GM20431 (cell line): ENCODE measurements around the gene CCDC201.
"Not testable (repeated sequence)": the region's sequence is repeated elsewhere in the genome, so short reads cannot be mapped to it uniquely, and the experiment has no call there.

Source experiments
- in situ Hi-C: fragments of 300-500 bp; cut with MseI, MboI; formaldehyde crosslinking; loops from one replicate; pipeline ENCODE4 v1.15.0; 2020; ENCODE audit warnings: low sequenced_read_pairs; ENCODE audit not compliant: unreplicated experiment

CCDC201 gene

GRCh38 chr7:45880433-45880860, 7.6 kb upstream of the CCDC201 start:
- in situ Hi-C loops: no loop called here

GRCh38 chr7:45878457-45879144, 5.7 kb upstream of the CCDC201 start:
- in situ Hi-C loops: no loop called here

- in situ Hi-C loops: no loop called here
Measured at GRCh38 chr7:45876519-45876918, 3.6 kb upstream of the CCDC201 start.

GRCh38 chr7:45874408-45875131, 1.7 kb upstream of the CCDC201 start:
- in situ Hi-C loops: loop anchor here (25.0 kb wide), 2 partner anchors 212 to 712 kb away; partner anchors contain the start of gene RAMP3

GRCh38 chr7:45873355-45873754, 473 bp upstream of the CCDC201 start:
- in situ Hi-C loops: loop anchor here (25.0 kb wide), 2 partner anchors 211 to 711 kb away; partner anchors contain the start of gene RAMP3

- in situ Hi-C loops: loop anchor here (25.0 kb wide), 2 partner anchors 210 to 710 kb away; partner anchors contain the start of gene RAMP3
Measured at GRCh38 chr7:45872116-45873034, 507 bp downstream of the CCDC201 start.

GRCh38 chr7:45869426-45869825, 3.5 kb downstream of the CCDC201 start:
- in situ Hi-C loops: loop anchor here (25.0 kb wide), 2 partner anchors 207 to 707 kb away; partner anchors contain the start of gene RAMP3

- in situ Hi-C loops: loop anchor here (25.0 kb wide), 2 partner anchors 205 to 705 kb away; partner anchors contain the start of gene RAMP3
Measured at GRCh38 chr7:45867471-45867870, 5.4 kb downstream of the CCDC201 start.

- in situ Hi-C loops: loop anchor here (25.0 kb wide), 2 partner anchors 204 to 704 kb away; partner anchors contain the start of gene RAMP3
Measured at GRCh38 chr7:45865594-45866410, 7.1 kb downstream of the CCDC201 start.

GRCh38 chr7:45863715-45864114, 9.2 kb downstream of the CCDC201 start:
- in situ Hi-C loops: loop anchor here (25.0 kb wide), 2 partner anchors 201 to 701 kb away; partner anchors contain the start of gene RAMP3

- in situ Hi-C loops: loop anchor here (25.0 kb wide), 2 partner anchors 195 to 695 kb away; partner anchors contain the start of gene RAMP3
Measured at GRCh38 chr7:45856888-45857287, 16.0 kb downstream of the CCDC201 start.

GRCh38 chr7:45855680-45856079, 17.2 kb downstream of the CCDC201 start:
- in situ Hi-C loops: loop anchor here (25.0 kb wide), 2 partner anchors 193 to 693 kb away; partner anchors contain the start of gene RAMP3

GRCh38 chr7:45853491-45853890, 19.4 kb downstream of the CCDC201 start:
- in situ Hi-C loops: loop anchor here (25.0 kb wide), 2 partner anchors 191 to 691 kb away; partner anchors contain the start of gene RAMP3

- in situ Hi-C loops: loop anchor here (25.0 kb wide), 2 partner anchors 191 to 691 kb away; partner anchors contain the start of gene RAMP3
Measured at GRCh38 chr7:45852984-45853383, 19.9 kb downstream of the CCDC201 start.

- in situ Hi-C loops: not testable (repeated sequence)
Measured at GRCh38 chr7:45848734-45849133, 24.1 kb downstream of the CCDC201 start.

GRCh38 chr7:45846536-45846935, 26.3 kb downstream of the CCDC201 start:
- in situ Hi-C loops: not testable (repeated sequence)

- in situ Hi-C loops: not testable (repeated sequence)
Measured at GRCh38 chr7:45841926-45842717, 30.8 kb downstream of the CCDC201 start.

- in situ Hi-C loops: not testable (repeated sequence)
Measured at GRCh38 chr7:45838852-45839251, 34.0 kb downstream of the CCDC201 start.
